HEK293 (cell line): ENCODE measurements around the gene DND1.
A peak's percentile ranks its signal among the peaks of the same experiment; 100 is the strongest.

Experiments used
- GLI4 ChIP-seq: fragments of 450-650 bp; formaldehyde crosslinking; IDR thresholded peaks from 2 replicates; pipeline ENCODE4 v1.5.1; 2016; ENCODE audit warnings: missing biosample characterization, missing genetic modification characterization
- RBAK ChIP-seq: fragments of 450-650 bp; formaldehyde crosslinking; IDR thresholded peaks from 2 replicates; pipeline ENCODE4 v1.5.1; 2016; ENCODE audit warnings: missing biosample characterization, missing genetic modification characterization
- ZBTB49 ChIP-seq: fragments of 450-650 bp; formaldehyde crosslinking; IDR thresholded peaks from 2 replicates; pipeline ENCODE4 v1.5.1; 2016; ENCODE audit warnings: missing biosample characterization, missing genetic modification characterization, low read depth
- ZBTB7A ChIP-seq: fragments of 450-650 bp; formaldehyde crosslinking; IDR thresholded peaks from 2 replicates; pipeline ENCODE4 v1.5.1; 2016; ENCODE audit warnings: low read depth, missing biosample characterization, missing genetic modification characterization
- ZFP37 ChIP-seq: fragments of 450-650 bp; formaldehyde crosslinking; IDR thresholded peaks from 2 replicates; pipeline ENCODE4 v1.5.1; 2016; ENCODE audit warnings: missing biosample characterization, missing genetic modification characterization
- ZNF114 ChIP-seq: fragments of 450-650 bp; formaldehyde crosslinking; IDR thresholded peaks from 2 replicates; pipeline ENCODE4 v1.5.0; 2017; ENCODE audit warnings: missing biosample characterization, missing genetic modification characterization
- ZNF146 ChIP-seq: fragments of 450-650 bp; formaldehyde crosslinking; IDR thresholded peaks from 2 replicates; pipeline ENCODE4 v1.5.1; 2016; ENCODE audit warnings: missing biosample characterization, missing genetic modification characterization
- ZNF174 ChIP-seq: fragments of 450-650 bp; formaldehyde crosslinking; IDR thresholded peaks from 2 replicates; pipeline ENCODE4 v1.5.0; 2017; ENCODE audit warnings: missing biosample characterization, mild to moderate bottlenecking, missing genetic modification characterization
- ZNF19 ChIP-seq: fragments of 450-650 bp; formaldehyde crosslinking; IDR thresholded peaks from 2 replicates; pipeline ENCODE4; 2016; ENCODE audit warnings: missing biosample characterization, missing genetic modification characterization, low read depth
- ZNF354C ChIP-seq: fragments of 450-650 bp; formaldehyde crosslinking; IDR thresholded peaks from 2 replicates; pipeline ENCODE4 v1.5.1; 2016; ENCODE audit warnings: missing biosample characterization, missing genetic modification characterization, low read depth, borderline replicate concordance
- ZNF449 ChIP-seq: fragments of 450-650 bp; formaldehyde crosslinking; IDR thresholded peaks from 2 replicates; pipeline ENCODE4 v1.5.1; 2017; ENCODE audit warnings: missing biosample characterization, mild to moderate bottlenecking, missing genetic modification characterization, moderate library complexity
- ZNF473 ChIP-seq: fragments of 450-650 bp; formaldehyde crosslinking; IDR thresholded peaks from 2 replicates; pipeline ENCODE4 v1.5.1; 2017; ENCODE audit warnings: missing biosample characterization, missing genetic modification characterization
- ZNF488 ChIP-seq: fragments of 450-650 bp; formaldehyde crosslinking; IDR thresholded peaks from 2 replicates; pipeline ENCODE4 v1.5.1; 2016; ENCODE audit warnings: missing biosample characterization, missing genetic modification characterization
- ZNF501 ChIP-seq: fragments of 450-650 bp; formaldehyde crosslinking; IDR thresholded peaks from 2 replicates; pipeline ENCODE4 v1.5.1; 2016; ENCODE audit warnings: missing biosample characterization, missing genetic modification characterization
- ZNF513 ChIP-seq: fragments of 450-650 bp; IDR thresholded peaks from 2 replicates; pipeline ENCODE4 v1.5.1; 2018; ENCODE audit warnings: missing biosample characterization, missing genetic modification characterization
- ZNF624 ChIP-seq: fragments of 450-650 bp; formaldehyde crosslinking; IDR thresholded peaks from 2 replicates; pipeline ENCODE4 v1.5.1; 2017; ENCODE audit warnings: missing biosample characterization, missing genetic modification characterization
- ZNF629 ChIP-seq: fragments of 450-650 bp; formaldehyde crosslinking; IDR thresholded peaks from 2 replicates; pipeline ENCODE4 v1.5.1; 2017; ENCODE audit warnings: missing biosample characterization, missing genetic modification characterization
- ZNF654 ChIP-seq: fragments of 450-650 bp; formaldehyde crosslinking; IDR thresholded peaks from 2 replicates; pipeline ENCODE4 v1.5.1; 2016; ENCODE audit warnings: low read depth, missing biosample characterization, missing genetic modification characterization
- ZNF707 ChIP-seq: fragments of 450-650 bp; formaldehyde crosslinking; IDR thresholded peaks from 2 replicates; pipeline ENCODE4 v1.5.1; 2016; ENCODE audit warnings: missing biosample characterization, missing genetic modification characterization
- ZNF747 ChIP-seq: fragments of 450-650 bp; formaldehyde crosslinking; IDR thresholded peaks from 2 replicates; pipeline ENCODE4 v1.5.1; 2016; ENCODE audit warnings: missing biosample characterization, missing genetic modification characterization
- TF ChIP-seq, protein P1 (sequence below): fragments of 450-650 bp; formaldehyde crosslinking; IDR thresholded peaks from 2 replicates; pipeline ENCODE4 v1.5.1; 2016; ENCODE audit warnings: missing biosample characterization, missing genetic modification characterization
- TF ChIP-seq, protein P2 (sequence below): fragments of 450-650 bp; formaldehyde crosslinking; IDR thresholded peaks from 2 replicates; pipeline ENCODE4 v1.5.1; 2017; ENCODE audit warnings: missing biosample characterization, missing genetic modification characterization
- TF ChIP-seq, protein P3 (sequence below): fragments of 450-650 bp; formaldehyde crosslinking; IDR thresholded peaks from 2 replicates; pipeline ENCODE4 v1.5.1; 2017; ENCODE audit warnings: missing biosample characterization, missing genetic modification characterization

The DND1 gene

DNA sequence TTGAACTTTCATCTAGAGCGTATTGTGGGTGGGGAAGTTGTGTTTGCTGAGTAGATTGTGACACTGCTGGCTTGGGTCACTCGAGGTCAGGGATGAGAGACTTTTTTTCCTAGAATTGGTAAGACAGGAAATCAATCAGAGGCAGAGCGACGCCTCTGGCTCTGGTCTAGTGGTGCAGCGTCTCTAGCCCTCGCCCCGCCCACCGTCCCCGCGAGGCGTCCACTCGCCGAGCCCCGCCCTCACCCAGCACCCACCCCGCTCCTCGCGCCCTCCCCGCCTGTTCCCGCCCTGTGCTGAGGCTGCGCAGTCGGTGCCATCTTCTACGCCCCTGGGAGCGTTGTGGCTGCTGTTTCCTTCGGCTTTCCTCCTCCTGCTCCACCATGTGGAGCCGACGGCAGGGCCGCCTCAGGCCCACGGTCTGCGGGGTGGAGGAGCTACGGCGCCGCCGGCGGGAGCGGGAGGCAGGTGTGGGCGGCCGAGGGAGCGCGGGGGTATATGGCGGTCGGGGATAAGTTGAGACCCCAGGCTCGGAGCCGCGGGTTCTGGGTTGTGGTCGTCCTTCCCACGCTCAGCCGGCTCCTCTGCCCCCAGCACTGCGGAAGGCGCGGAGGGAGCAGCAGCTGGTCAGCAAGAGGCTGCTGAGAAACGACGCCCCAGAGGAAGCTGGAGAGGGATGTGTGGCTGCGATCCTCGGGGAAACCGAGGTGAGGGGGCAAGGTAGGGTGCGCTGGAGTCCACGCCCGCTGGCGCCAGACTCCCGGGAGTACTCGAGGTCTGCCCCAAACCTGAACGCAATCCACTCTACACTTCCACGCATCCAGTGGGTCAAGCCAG, 34.0 kb downstream of the DND1 start, which contains the start of gene TMCO6 (continued):
- TF ChIP-seq, protein P1, sequence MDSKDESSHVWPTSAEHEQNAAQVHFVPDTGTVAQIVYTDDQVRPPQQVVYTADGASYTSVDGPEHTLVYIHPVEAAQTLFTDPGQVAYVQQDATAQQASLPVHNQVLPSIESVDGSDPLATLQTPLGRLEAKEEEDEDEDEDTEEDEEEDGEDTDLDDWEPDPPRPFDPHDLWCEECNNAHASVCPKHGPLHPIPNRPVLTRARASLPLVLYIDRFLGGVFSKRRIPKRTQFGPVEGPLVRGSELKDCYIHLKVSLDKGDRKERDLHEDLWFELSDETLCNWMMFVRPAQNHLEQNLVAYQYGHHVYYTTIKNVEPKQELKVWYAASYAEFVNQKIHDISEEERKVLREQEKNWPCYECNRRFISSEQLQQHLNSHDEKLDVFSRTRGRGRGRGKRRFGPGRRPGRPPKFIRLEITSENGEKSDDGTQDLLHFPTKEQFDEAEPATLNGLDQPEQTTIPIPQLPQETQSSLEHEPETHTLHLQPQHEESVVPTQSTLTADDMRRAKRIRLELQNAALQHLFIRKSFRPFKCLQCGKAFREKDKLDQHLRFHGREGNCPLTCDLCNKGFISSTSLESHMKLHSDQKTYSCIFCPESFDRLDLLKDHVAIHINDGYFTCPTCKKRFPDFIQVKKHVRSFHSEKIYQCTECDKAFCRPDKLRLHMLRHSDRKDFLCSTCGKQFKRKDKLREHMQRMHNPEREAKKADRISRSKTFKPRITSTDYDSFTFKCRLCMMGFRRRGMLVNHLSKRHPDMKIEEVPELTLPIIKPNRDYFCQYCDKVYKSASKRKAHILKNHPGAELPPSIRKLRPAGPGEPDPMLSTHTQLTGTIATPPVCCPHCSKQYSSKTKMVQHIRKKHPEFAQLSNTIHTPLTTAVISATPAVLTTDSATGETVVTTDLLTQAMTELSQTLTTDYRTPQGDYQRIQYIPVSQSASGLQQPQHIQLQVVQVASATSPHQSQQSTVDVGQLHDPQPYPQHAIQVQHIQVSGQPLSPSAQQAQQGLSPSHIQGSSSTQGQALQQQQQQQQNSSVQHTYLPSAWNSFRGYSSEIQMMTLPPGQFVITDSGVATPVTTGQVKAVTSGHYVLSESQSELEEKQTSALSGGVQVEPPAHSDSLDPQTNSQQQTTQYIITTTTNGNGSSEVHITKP: no peak
- no peak for TF ChIP-seq ZNF19
- TF ChIP-seq ZNF473 (tag by site-specific recombination): no peak
- no peak for TF ChIP-seq ZNF513 (tag by site-specific recombination)
- no peak for TF ChIP-seq ZNF624 (tag by site-specific recombination)
- TF ChIP-seq ZNF354C (tag by site-specific recombination): no peak
- peak; percentile 89 for TF ChIP-seq ZFP37
- TF ChIP-seq ZNF174: no peak
- no peak for TF ChIP-seq ZNF654 (tag by site-specific recombination)
- peak; percentile 96 for TF ChIP-seq ZNF501 (tag by site-specific recombination)
- no peak for TF ChIP-seq ZNF707 (tag by site-specific recombination)
- TF ChIP-seq ZBTB49 (tag by site-specific recombination): no peak
- TF ChIP-seq ZNF449: no peak
- TF ChIP-seq ZNF747: no peak
- TF ChIP-seq ZBTB7A: no peak
- peak; percentile 49 for TF ChIP-seq ZNF629 (tag by site-specific recombination)
- TF ChIP-seq ZNF114 (tag by site-specific recombination): no peak
- no peak for TF ChIP-seq ZNF146
- TF ChIP-seq, protein P2, sequence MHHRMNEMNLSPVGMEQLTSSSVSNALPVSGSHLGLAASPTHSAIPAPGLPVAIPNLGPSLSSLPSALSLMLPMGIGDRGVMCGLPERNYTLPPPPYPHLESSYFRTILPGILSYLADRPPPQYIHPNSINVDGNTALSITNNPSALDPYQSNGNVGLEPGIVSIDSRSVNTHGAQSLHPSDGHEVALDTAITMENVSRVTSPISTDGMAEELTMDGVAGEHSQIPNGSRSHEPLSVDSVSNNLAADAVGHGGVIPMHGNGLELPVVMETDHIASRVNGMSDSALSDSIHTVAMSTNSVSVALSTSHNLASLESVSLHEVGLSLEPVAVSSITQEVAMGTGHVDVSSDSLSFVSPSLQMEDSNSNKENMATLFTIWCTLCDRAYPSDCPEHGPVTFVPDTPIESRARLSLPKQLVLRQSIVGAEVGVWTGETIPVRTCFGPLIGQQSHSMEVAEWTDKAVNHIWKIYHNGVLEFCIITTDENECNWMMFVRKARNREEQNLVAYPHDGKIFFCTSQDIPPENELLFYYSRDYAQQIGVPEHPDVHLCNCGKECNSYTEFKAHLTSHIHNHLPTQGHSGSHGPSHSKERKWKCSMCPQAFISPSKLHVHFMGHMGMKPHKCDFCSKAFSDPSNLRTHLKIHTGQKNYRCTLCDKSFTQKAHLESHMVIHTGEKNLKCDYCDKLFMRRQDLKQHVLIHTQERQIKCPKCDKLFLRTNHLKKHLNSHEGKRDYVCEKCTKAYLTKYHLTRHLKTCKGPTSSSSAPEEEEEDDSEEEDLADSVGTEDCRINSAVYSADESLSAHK (tag by site-specific recombination): no peak
- TF ChIP-seq, protein P3, sequence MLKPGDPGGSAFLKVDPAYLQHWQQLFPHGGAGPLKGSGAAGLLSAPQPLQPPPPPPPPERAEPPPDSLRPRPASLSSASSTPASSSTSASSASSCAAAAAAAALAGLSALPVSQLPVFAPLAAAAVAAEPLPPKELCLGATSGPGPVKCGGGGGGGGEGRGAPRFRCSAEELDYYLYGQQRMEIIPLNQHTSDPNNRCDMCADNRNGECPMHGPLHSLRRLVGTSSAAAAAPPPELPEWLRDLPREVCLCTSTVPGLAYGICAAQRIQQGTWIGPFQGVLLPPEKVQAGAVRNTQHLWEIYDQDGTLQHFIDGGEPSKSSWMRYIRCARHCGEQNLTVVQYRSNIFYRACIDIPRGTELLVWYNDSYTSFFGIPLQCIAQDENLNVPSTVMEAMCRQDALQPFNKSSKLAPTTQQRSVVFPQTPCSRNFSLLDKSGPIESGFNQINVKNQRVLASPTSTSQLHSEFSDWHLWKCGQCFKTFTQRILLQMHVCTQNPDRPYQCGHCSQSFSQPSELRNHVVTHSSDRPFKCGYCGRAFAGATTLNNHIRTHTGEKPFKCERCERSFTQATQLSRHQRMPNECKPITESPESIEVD (tag by site-specific recombination): peak; percentile 55; the same call in 1 of the 2 replicates
- TF ChIP-seq GLI4 (tag by site-specific recombination): 0 out of 2 replicates have a peak, but pooled peaks have one; percentile 37
- no peak for TF ChIP-seq RBAK
- no peak for TF ChIP-seq ZNF488 (tag by site-specific recombination)
